ENCODE measurements around the gene RNASE4. TPM values are rescaled to one million over a fixed set of nuclear protein-coding genes. Genes with fewer than 3 reads are reported as not detected.
A peak's percentile ranks its signal among the peaks of the same experiment; 100 is the strongest.
"Not testable (repeated sequence)": the region's sequence is repeated elsewhere in the genome, so short reads cannot be mapped to it uniquely, and the experiment has no call there.

The RNASE4 gene
- total RNA-seq, 1 experiment from 2014 or later, result 22.2 TPM

GRCh38 chr14:20698934-20699333 lies 14.6 kb downstream of the RNASE4 start:
- DNase-seq (ENCODE audit: low spot score), result no peak

DNA sequence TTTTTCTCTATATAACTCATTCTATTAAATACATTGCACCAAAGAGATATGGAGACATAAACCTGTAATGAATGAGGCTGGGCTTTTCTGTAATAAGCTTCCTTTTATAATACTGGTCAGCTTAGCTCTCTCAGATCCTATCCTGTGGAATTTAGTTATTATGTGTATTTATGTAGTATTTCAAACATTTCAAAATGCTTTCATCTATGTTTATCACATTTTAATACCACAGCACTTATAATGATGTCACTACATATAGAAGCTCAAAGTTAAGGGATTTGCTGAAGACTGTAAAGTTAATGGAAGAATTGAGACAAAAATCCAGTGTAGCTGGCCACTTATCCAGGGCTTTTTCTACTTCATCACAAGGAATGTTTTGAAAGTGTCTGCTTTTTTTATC lies 15.6 kb downstream of the RNASE4 start:
- no peak for DNase-seq (ENCODE audit: low spot score)

- DNase-seq (ENCODE audit: low spot score), result not testable (repeated sequence)
These were observed 16.6 kb downstream of the RNASE4 start for GRCh38 chr14:20700965-20701364.

DNA sequence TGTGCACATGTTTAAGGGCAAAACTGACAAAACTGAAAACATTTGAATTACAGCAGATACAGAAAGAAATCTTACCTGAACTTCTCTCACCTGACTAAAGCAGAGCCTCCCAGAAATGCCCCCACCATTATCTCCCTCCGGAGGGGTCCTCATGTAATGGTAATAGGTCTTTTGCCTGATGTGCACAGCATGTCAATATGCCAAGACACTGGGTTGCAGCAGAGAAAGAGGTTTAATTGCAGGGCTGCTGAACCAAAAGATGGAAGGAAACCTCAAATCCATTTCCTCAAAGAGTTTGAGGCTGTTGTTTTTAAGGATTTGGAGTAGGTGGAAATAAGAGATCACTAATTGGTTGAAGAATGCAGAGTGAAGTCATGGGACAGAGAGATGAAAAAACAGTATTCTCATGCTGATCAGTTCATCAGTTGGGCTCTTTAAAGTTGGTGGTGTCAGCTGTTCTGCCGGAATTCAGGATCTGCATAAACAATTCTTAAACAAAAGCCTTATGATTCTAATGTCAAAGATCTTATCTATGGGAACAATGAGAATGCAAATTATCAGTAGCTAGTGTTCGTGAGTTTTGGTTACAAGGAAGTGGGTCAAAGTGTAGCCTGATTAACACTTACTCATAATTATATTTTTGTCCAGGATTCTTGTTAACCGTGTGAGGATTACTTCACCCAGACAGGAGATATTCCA lies 22.4 kb downstream of the RNASE4 start:
- DNase-seq (ENCODE audit: low spot score), result no peak

GRCh38 chr14:20707622-20708021 lies 23.3 kb downstream of the RNASE4 start:
- peak; percentile 19 for DNase-seq (ENCODE audit: low spot score)

DNA sequence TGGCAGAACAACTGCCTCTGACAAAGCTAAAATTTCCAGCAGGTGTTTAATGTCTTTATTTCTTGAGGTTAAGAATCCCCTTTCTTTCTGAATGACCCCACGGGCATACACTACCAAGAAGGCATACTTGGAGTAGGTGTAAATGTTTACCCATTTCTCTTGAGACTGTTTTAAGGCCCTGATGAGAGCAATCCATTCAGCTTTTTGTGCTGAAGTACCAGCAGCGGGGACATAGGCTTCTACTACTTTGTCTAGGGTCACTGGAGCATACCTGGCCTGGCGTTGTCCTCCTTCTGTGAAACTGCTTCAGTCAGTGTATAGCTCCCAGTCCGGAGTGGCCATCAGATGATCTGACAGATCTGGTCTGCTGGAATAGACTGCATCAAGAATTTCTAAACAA lies 26.9 kb downstream of the RNASE4 start:
- no peak for DNase-seq (ENCODE audit: low spot score)

DNA sequence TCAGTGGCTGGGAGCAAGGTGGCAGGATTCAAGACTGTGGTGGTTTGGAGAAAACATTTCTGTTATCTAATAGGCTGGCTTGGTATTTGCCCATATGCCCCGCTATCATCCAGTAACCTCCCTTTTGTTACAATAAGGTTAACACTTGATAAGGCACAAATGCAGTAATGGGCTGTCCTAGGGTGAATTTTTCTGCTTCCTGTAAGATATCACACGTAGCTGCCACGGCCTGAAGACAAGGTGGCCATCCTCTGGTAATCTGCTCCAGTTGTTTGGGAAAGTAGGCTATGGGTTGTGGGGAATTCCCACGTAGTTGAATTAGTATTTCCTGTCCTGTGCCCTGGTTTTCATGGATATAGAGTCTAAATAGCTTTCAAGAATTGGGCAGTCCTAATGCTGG lies 27.3 kb downstream of the RNASE4 start:
- DNase-seq (ENCODE audit: low spot score), result no peak

GRCh38 chr14:20712904-20713303 lies 28.5 kb downstream of the RNASE4 start:
- DNase-seq (ENCODE audit: low spot score), result no peak

- DNase-seq (ENCODE audit: low spot score), result peak; percentile 57
These were observed 30.4 kb downstream of the RNASE4 start for GRCh38 chr14:20714593-20715250.

- DNase-seq (ENCODE audit: low spot score), result no peak
These were observed 35.4 kb downstream of the RNASE4 start for GRCh38 chr14:20719777-20720176.

- DNase-seq (ENCODE audit: low spot score), result no peak
These were observed 36.4 kb downstream of the RNASE4 start for GRCh38 chr14:20720741-20721140.

GRCh38 chr14:20722016-20722415 lies 37.7 kb downstream of the RNASE4 start:
- DNase-seq (ENCODE audit: low spot score), result no peak

- DNase-seq (ENCODE audit: low spot score), result no peak
These were observed 39.1 kb downstream of the RNASE4 start for GRCh38 chr14:20723488-20723887.

GRCh38 chr14:20726121-20726520 lies 41.8 kb downstream of the RNASE4 start:
- not testable (repeated sequence) for DNase-seq (ENCODE audit: low spot score)

- no peak for DNase-seq (ENCODE audit: low spot score)
These were observed 42.2 kb downstream of the RNASE4 start for GRCh38 chr14:20726531-20726930.

DNA sequence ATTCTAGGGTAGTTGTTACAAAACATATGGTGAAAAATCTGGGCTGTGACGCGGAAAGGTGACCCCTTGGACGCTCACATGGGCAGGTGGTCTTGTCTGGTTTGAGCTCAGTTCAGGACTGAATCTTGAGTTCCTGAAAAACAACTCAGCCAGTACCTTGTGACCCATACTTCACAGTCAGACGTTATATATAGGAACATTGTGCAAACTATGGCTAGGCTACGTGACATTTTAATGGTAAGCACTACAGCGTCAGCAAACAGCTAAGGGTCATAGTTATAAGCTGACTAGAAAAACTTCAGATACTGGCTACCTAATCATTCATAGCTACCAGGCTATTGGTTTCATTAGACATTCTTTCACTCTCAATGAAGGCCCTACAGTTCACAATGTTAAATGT lies 46.5 kb downstream of the RNASE4 start:
- no peak for DNase-seq (ENCODE audit: low spot score)

GRCh38 chr14:20732477-20732876 lies 48.1 kb downstream of the RNASE4 start:
- no peak for DNase-seq (ENCODE audit: low spot score)

GRCh38 chr14:20732979-20733635 lies 48.7 kb downstream of the RNASE4 start:
- no peak for DNase-seq (ENCODE audit: low spot score)

DNA sequence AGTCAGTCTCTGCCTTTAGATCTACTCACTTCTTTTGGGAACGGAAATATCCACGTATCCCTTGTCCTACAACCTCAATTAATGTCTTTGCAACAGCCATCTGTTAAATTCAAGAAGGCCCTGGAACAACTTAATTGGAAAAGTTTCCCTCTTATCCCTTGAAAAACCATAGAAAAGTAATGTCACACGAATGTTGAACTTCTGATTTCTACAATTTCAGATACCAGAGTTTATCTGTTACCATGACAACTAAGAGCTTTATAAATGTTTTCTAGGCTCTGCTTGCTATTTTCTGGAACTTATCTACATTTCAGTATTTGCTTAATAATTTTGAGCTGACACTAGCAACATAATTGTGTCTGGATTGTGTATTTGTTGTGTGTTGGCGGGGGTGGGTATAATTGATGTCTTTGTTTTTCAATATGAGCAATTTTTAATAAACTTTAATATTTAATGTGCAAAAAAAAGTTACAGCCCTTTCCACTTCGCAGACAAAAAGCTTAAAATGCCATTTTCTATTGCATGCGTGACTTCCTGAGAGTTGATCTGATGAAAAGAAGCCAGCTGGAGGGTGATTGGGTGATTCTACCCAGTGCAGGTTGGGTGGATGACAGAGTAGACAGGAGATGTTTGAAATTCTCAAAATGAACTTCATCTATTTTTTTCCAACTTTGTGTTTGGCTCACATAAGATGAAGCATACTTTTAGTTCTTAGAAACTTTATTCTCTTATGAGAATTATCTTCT lies 49.5 kb downstream of the RNASE4 start:
- DNase-seq (ENCODE audit: low spot score), result no peak

DNA sequence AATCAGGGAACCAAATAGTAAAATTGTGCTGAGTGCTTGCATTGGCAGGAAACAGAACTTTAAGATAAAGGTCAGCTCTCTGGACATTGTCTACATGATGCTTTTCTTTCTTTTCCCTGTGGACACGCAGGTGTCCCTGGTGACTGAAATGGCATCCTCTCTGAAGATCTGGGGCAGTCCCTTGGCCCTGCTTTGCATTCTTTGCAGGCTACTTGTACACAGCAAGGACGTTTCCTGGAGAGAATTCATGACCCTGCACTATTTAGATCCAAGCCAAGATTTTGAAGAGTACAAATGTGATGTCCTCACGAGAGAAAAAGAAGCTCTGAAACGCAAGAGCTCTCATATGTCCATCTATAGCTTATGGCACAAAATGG lies 50.1 kb downstream of the RNASE4 start:
- no peak for DNase-seq (ENCODE audit: low spot score)

- DNase-seq (ENCODE audit: low spot score), result not testable (repeated sequence)
These were observed 53.9 kb downstream of the RNASE4 start for GRCh38 chr14:20738292-20738691.

- no peak for DNase-seq (ENCODE audit: low spot score)
These were observed 57.8 kb downstream of the RNASE4 start for GRCh38 chr14:20742132-20742531.

Data from H4 (cell line).